ENCODE measurements around the gene TGFB1I1.

GRCh38 chr16:31487071-31487719 lies 15.2 kb downstream of the TGFB1I1 start:
- TF ChIP-seq CTCF (IDR thresholded peaks at IDR 0.05) (no peak), ZNF121 (CRISPR knock-in tag; IDR thresholded peaks at IDR 0.05) (no peak), IRF2 (CRISPR knock-in tag; IDR thresholded peaks at IDR 0.05; ENCODE audit: borderline replicate concordance, low read depth) (no peak), ATF2 (CRISPR knock-in tag; IDR thresholded peaks at IDR 0.05; ENCODE audit: borderline replicate concordance, low read depth) (no peak), HMGA2 (CRISPR knock-in tag; IDR thresholded peaks at IDR 0.05) (no peak)

Data from WTC11 (cell line).